Vagina (tissue), 2 donors: ENCODE measurements around the gene IL1A.

ENCODE experiments used
- POLR2A ChIP-seq, 2 donors: fragments of 450-650 bp; IDR thresholded peaks; one replicate each; pipeline ENCODE4 v1.6.1; 2017; ENCODE audit warnings: antibody characterized with exemption in 2 of 2, mild to moderate bottlenecking in 2 of 2, moderate library complexity in 2 of 2
- TF ChIP-seq, protein P1 (sequence below), 3 experiments: fragments of 450-650 bp in 2 of 3; fragments of 200-600 bp in 1 of 3; sonication (generic) in 1 of 3; IDR thresholded peaks; one replicate each; pipeline ENCODE4 v1.5.1; 2017 to 2019; ENCODE audit warnings: antibody characterized with exemption in 3 of 3, mild to moderate bottlenecking in 2 of 3, moderate library complexity in 2 of 3

DNA sequence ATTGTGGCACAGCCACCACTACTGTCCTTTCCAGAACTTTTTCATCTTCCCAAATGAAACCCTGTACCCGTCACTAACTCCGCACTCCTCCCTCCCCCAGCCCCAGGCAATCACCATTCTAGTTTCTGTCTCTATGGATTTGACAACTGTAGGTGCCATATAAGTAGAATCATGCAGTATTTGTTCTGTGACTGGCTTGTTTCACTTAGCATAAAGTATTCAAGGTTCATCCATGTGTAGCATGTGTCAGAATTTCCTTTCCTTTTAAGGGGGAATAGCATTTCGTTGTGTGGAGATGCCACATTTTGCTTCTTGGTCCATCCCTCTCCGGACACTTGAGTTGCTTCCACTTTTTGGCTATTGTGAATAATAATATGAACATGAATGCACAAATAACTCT, 19.0 kb downstream of the IL1A start:
- TF ChIP-seq, protein P1, sequence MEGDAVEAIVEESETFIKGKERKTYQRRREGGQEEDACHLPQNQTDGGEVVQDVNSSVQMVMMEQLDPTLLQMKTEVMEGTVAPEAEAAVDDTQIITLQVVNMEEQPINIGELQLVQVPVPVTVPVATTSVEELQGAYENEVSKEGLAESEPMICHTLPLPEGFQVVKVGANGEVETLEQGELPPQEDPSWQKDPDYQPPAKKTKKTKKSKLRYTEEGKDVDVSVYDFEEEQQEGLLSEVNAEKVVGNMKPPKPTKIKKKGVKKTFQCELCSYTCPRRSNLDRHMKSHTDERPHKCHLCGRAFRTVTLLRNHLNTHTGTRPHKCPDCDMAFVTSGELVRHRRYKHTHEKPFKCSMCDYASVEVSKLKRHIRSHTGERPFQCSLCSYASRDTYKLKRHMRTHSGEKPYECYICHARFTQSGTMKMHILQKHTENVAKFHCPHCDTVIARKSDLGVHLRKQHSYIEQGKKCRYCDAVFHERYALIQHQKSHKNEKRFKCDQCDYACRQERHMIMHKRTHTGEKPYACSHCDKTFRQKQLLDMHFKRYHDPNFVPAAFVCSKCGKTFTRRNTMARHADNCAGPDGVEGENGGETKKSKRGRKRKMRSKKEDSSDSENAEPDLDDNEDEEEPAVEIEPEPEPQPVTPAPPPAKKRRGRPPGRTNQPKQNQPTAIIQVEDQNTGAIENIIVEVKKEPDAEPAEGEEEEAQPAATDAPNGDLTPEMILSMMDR (IDR thresholded peaks at IDR 0.05), result no peak
- TF ChIP-seq POLR2A (IDR thresholded peaks at IDR 0.05), result no peak
